ENCODE measurements around the gene ZNF385C. TPM values are rescaled to one million over a fixed set of nuclear protein-coding genes. Genes with fewer than 3 reads are reported as not detected.

Gene ZNF385C
- total RNA-seq, 2 experiments from 2014 or later: 0.67 to 0.85 TPM

GRCh38 chr17:42081516-42082129 is 16.6 kb downstream of the ZNF385C start:
- CTCF ChIA-PET (ENCODE audit: unreplicated experiment): no interaction called here
- H3K79me2 ChIP-seq (ENCODE audit: insufficient read depth, low read depth, low read length): no peaks in the 10 kb centered on the region

GRCh38 chr17:42079541-42079940 is 18.7 kb downstream of the ZNF385C start:
- no TSS peak for BruUV-seq (replicated peaks)
- intact Hi-C loops (cut with micrococcal nuclease; ENCODE audit: unreplicated experiment): no loop called here
- DNase-seq (ENCODE audit: low spot score): no peak
- Histone ChIP-seq H3K4me2 (ENCODE audit: low read length) (no peak overlapping the region), H3K9me3 (ENCODE audit: low read length) (no peaks in the 10 kb centered on the region), H3K79me2 (ENCODE audit: insufficient read depth, low read depth, low read length) (no peaks in the 10 kb centered on the region), H3K27ac (ENCODE audit: low read depth, low read length, poor library complexity, severe bottlenecking) (no peak overlapping the region), H3K9me2 (ENCODE audit: insufficient read depth, low read length) (no peaks in the 10 kb centered on the region), H4K20me1 (ENCODE audit: insufficient read depth, low read length) (no peaks in the 10 kb centered on the region), H2AFZ (ENCODE audit: low read length) (no peak overlapping the region), H3K4me3 (ENCODE audit: low read depth, low read length, poor library complexity, severe bottlenecking) (no peak overlapping the region), H3K36me3 (ENCODE audit: insufficient read depth, low read length) (no peaks in the 10 kb centered on the region), H3K4me1 (ENCODE audit: insufficient read depth, low read length, poor library complexity, severe bottlenecking) (no peaks in the 10 kb centered on the region)
- ChIA-PET CTCF (ENCODE audit: unreplicated experiment) (interaction anchor here (1.1 kb wide), 1 partner anchor 8 kb away, joined by 3 read pairs; no protein-coding TSS in a partner anchor), POLR2A (interaction anchor here (0.6 kb wide), 1 partner anchor 159 kb away, joined by 4 read pairs; no protein-coding TSS in a partner anchor)
- TF ChIP-seq CTCF (conservative IDR thresholded peaks at IDR 0.05; ENCODE audit: low read length) (no peak), EZH2phosphoT487 (IDR thresholded peaks at IDR 0.05; ENCODE audit: borderline replicate concordance, low read depth, low read length) (no peak)

More at GRCh38 chr17:42081516-42082129, 16.6 kb downstream of the ZNF385C start:
- no TSS peak for BruUV-seq (replicated peaks)
- H3K9me3 ChIP-seq (ENCODE audit: low read length): no peaks in the 10 kb centered on the region
- intact Hi-C loops (cut with micrococcal nuclease; ENCODE audit: unreplicated experiment): no loop called here
- no peak overlapping the region for H2AFZ ChIP-seq (ENCODE audit: low read length)
- TF ChIP-seq EZH2phosphoT487 (IDR thresholded peaks at IDR 0.05; ENCODE audit: borderline replicate concordance, low read depth, low read length) (no peak), CTCF (conservative IDR thresholded peaks at IDR 0.05; ENCODE audit: low read length) (no peak)
- no peaks in the 10 kb centered on the region for H3K4me1 ChIP-seq (ENCODE audit: insufficient read depth, low read length, poor library complexity, severe bottlenecking)
- no peak for DNase-seq (ENCODE audit: low spot score)
- H3K9me2 ChIP-seq (ENCODE audit: insufficient read depth, low read length): no peaks in the 10 kb centered on the region
- POLR2A ChIA-PET: no interaction called here
- H3K4me2 ChIP-seq (ENCODE audit: low read length): no peak overlapping the region
- H4K20me1 ChIP-seq (ENCODE audit: insufficient read depth, low read length): no peaks in the 10 kb centered on the region
- no peak overlapping the region for H3K4me3 ChIP-seq (ENCODE audit: low read depth, low read length, poor library complexity, severe bottlenecking)
- H3K36me3 ChIP-seq (ENCODE audit: insufficient read depth, low read length): no peaks in the 10 kb centered on the region
- H3K27ac ChIP-seq (ENCODE audit: low read depth, low read length, poor library complexity, severe bottlenecking): no peak overlapping the region

- no peaks in the 10 kb centered on the region for H3K9me3 ChIP-seq (ENCODE audit: low read length)
- H3K4me1 ChIP-seq (ENCODE audit: insufficient read depth, low read length, poor library complexity, severe bottlenecking): peaks cover 1% of the 10 kb centered on the region
- DNase-seq (ENCODE audit: low spot score): no peak
- no peak overlapping the region for H3K4me3 ChIP-seq (ENCODE audit: low read depth, low read length, poor library complexity, severe bottlenecking)
- no peak overlapping the region for H2AFZ ChIP-seq (ENCODE audit: low read length)
- H3K27ac ChIP-seq (ENCODE audit: low read depth, low read length, poor library complexity, severe bottlenecking): no peak overlapping the region
- H3K79me2 ChIP-seq (ENCODE audit: insufficient read depth, low read depth, low read length): no peaks in the 10 kb centered on the region
- no peak overlapping the region for H3K4me2 ChIP-seq (ENCODE audit: low read length)
- TF ChIP-seq EZH2phosphoT487 (IDR thresholded peaks at IDR 0.05; ENCODE audit: borderline replicate concordance, low read depth, low read length) (no peak), CTCF (conservative IDR thresholded peaks at IDR 0.05; ENCODE audit: low read length) (no peak)
- H3K36me3 ChIP-seq (ENCODE audit: insufficient read depth, low read length): no peaks in the 10 kb centered on the region
- H3K9me2 ChIP-seq (ENCODE audit: insufficient read depth, low read length): no peaks in the 10 kb centered on the region
- no peaks in the 10 kb centered on the region for H4K20me1 ChIP-seq (ENCODE audit: insufficient read depth, low read length)
- CTCF ChIA-PET (ENCODE audit: unreplicated experiment): no interaction called here
- POLR2A ChIA-PET: no interaction called here
- no TSS peak for BruUV-seq (replicated peaks)
- intact Hi-C loops (cut with micrococcal nuclease; ENCODE audit: unreplicated experiment): no loop called here
Observed at GRCh38 chr17:42078396-42079043, 19.8 kb downstream of the ZNF385C start.

Data from OCI-LY7 (cell line).